ENCODE data around the gene SPACA9.

The SPACA9 gene

GRCh38 chr9:132837501-132838286 is 41.0 kb upstream of the SPACA9 start:
- H3K79me2 ChIP-seq (ENCODE audit: control insufficient read depth, insufficient read depth, low read length, poor library complexity) = no peaks in the 10 kb centered on the region

GRCh38 chr9:132838291-132838690 is 40.4 kb upstream of the SPACA9 start:
- Histone ChIP-seq H2BK120ac (ENCODE audit: insufficient read depth, low read length, poor library complexity) (no peak overlapping the region), H3K4me1 (ENCODE audit: control insufficient read depth in 1 of 2, insufficient read depth in 2 of 2, low read length in 2 of 2) (no peaks in the 10 kb centered on the region), H2AFZ (ENCODE audit: insufficient read depth, low read length, poor library complexity) (no peak overlapping the region), H3K27ac (ENCODE audit: low read depth, low read length) (no peak overlapping the region), H4K91ac (ENCODE audit: low read depth, low read length) (no peak overlapping the region), H3K4me3 (ENCODE audit: low read depth, low read length) (no peak overlapping the region), H2BK5ac (ENCODE audit: low read depth, low read length, poor library complexity) (no peak overlapping the region), H3K27me3 (ENCODE audit: insufficient read depth, low read length) (no peaks in the 10 kb centered on the region), H3K18ac (ENCODE audit: low read length) (no peak overlapping the region), H2AK5ac (ENCODE audit: low read length) (no peak overlapping the region), H3K36me3 (ENCODE audit: control insufficient read depth in 1 of 2, insufficient read depth in 2 of 2, low read length in 2 of 2) (no peaks in the 10 kb centered on the region), H3K9ac (ENCODE audit: low read length) (no peak overlapping the region), H4K12ac (ENCODE audit: low read depth, low read length) (no peak overlapping the region), H3K23ac (ENCODE audit: low read length) (no peak overlapping the region), H2BK12ac (ENCODE audit: low read length) (no peak overlapping the region), H3K4me2 (ENCODE audit: low read length) (no peak overlapping the region), H3K4ac (ENCODE audit: low read depth, low read length) (no peak overlapping the region), H3K14ac (ENCODE audit: low read length) (no peak overlapping the region), H3K79me2 (ENCODE audit: control insufficient read depth, insufficient read depth, low read length, poor library complexity) (no peaks in the 10 kb centered on the region), H3K9me3 (ENCODE audit: insufficient read depth, low read depth, low read length) (no peaks in the 10 kb centered on the region), H3K79me1 (ENCODE audit: low read length) (no peaks in the 10 kb centered on the region), H4K8ac (ENCODE audit: low read depth, low read length) (no peak overlapping the region)
- no CpG with 5 or more reads among the region's 4 CpGs for WGBS (ENCODE audit: extremely low coverage, insufficient coverage, insufficient read length)
- no peak for DNase-seq

More at GRCh38 chr9:132837501-132838286, 41.0 kb upstream of the SPACA9 start:
- DNase-seq = no peak
- no peak overlapping the region for H2AK5ac ChIP-seq (ENCODE audit: low read length)
- H3K4me3 ChIP-seq (ENCODE audit: low read depth, low read length) = no peak overlapping the region
- no peaks in the 10 kb centered on the region for H3K9me3 ChIP-seq (ENCODE audit: insufficient read depth, low read depth, low read length)
- WGBS (ENCODE audit: extremely low coverage, insufficient coverage, insufficient read length) = no CpG with 5 or more reads among the region's 16 CpGs
- H3K36me3 ChIP-seq (ENCODE audit: control insufficient read depth in 1 of 2, insufficient read depth in 2 of 2, low read length in 2 of 2) = no peaks in the 10 kb centered on the region
- no peak overlapping the region for H2BK5ac ChIP-seq (ENCODE audit: low read depth, low read length, poor library complexity)
- H2BK120ac ChIP-seq (ENCODE audit: insufficient read depth, low read length, poor library complexity) = no peak overlapping the region
- H3K14ac ChIP-seq (ENCODE audit: low read length) = no peak overlapping the region
- H3K27me3 ChIP-seq (ENCODE audit: insufficient read depth, low read length) = no peaks in the 10 kb centered on the region
- no peak overlapping the region for H3K18ac ChIP-seq (ENCODE audit: low read length)
- no peak overlapping the region for H3K4me2 ChIP-seq (ENCODE audit: low read length)
- no peak overlapping the region for H3K4ac ChIP-seq (ENCODE audit: low read depth, low read length)
- no peak overlapping the region for H4K12ac ChIP-seq (ENCODE audit: low read depth, low read length)
- H3K27ac ChIP-seq (ENCODE audit: low read depth, low read length) = no peak overlapping the region
- no peak overlapping the region for H3K23ac ChIP-seq (ENCODE audit: low read length)
- H2BK12ac ChIP-seq (ENCODE audit: low read length) = no peak overlapping the region
- H3K9ac ChIP-seq (ENCODE audit: low read length) = no peak overlapping the region
- H3K79me1 ChIP-seq (ENCODE audit: low read length) = no peaks in the 10 kb centered on the region
- H2AFZ ChIP-seq (ENCODE audit: insufficient read depth, low read length, poor library complexity) = no peak overlapping the region
- no peak overlapping the region for H4K8ac ChIP-seq (ENCODE audit: low read depth, low read length)
- H4K91ac ChIP-seq (ENCODE audit: low read depth, low read length) = no peak overlapping the region
- no peaks in the 10 kb centered on the region for H3K4me1 ChIP-seq (ENCODE audit: control insufficient read depth in 1 of 2, insufficient read depth in 2 of 2, low read length in 2 of 2)

GRCh38 chr9:132840980-132841379 is 37.7 kb upstream of the SPACA9 start:
- H3K79me2 ChIP-seq (ENCODE audit: control insufficient read depth, insufficient read depth, low read length, poor library complexity) = no peaks in the 10 kb centered on the region

GRCh38 chr9:132842124-132843044 is 36.3 kb upstream of the SPACA9 start:
- Histone ChIP-seq H2AFZ (ENCODE audit: insufficient read depth, low read length, poor library complexity) (no peak overlapping the region), H3K23ac (ENCODE audit: low read length) (no peak overlapping the region), H3K18ac (ENCODE audit: low read length) (no peak overlapping the region), H4K8ac (ENCODE audit: low read depth, low read length) (no peak overlapping the region), H2AK5ac (ENCODE audit: low read length) (no peak overlapping the region), H3K9me3 (ENCODE audit: insufficient read depth, low read depth, low read length) (no peaks in the 10 kb centered on the region), H3K4me3 (ENCODE audit: low read depth, low read length) (no peak overlapping the region), H3K27me3 (ENCODE audit: insufficient read depth, low read length) (no peaks in the 10 kb centered on the region), H3K79me1 (ENCODE audit: low read length) (no peaks in the 10 kb centered on the region), H3K4me1 (ENCODE audit: control insufficient read depth in 1 of 2, insufficient read depth in 2 of 2, low read length in 2 of 2) (no peaks in the 10 kb centered on the region), H4K12ac (ENCODE audit: low read depth, low read length) (no peak overlapping the region), H3K79me2 (ENCODE audit: control insufficient read depth, insufficient read depth, low read length, poor library complexity) (no peaks in the 10 kb centered on the region), H2BK5ac (ENCODE audit: low read depth, low read length, poor library complexity) (no peak overlapping the region), H3K14ac (ENCODE audit: low read length) (no peak overlapping the region), H4K91ac (ENCODE audit: low read depth, low read length) (no peak overlapping the region), H3K9ac (ENCODE audit: low read length) (no peak overlapping the region), H3K36me3 (ENCODE audit: control insufficient read depth in 1 of 2, insufficient read depth in 2 of 2, low read length in 2 of 2) (no peaks in the 10 kb centered on the region), H3K27ac (ENCODE audit: low read depth, low read length) (no peak overlapping the region), H2BK120ac (ENCODE audit: insufficient read depth, low read length, poor library complexity) (no peak overlapping the region), H3K4ac (ENCODE audit: low read depth, low read length) (no peak overlapping the region), H2BK12ac (ENCODE audit: low read length) (no peak overlapping the region), H3K4me2 (ENCODE audit: low read length) (no peak overlapping the region)
- peak in 1 of 2 donors; percentile 18 for DNase-seq
- no CpG with 5 or more reads among the region's 5 CpGs for WGBS (ENCODE audit: extremely low coverage, insufficient coverage, insufficient read length)

More at GRCh38 chr9:132840980-132841379, 37.7 kb upstream of the SPACA9 start:
- H3K4ac ChIP-seq (ENCODE audit: low read depth, low read length) = no peak overlapping the region
- H3K36me3 ChIP-seq (ENCODE audit: control insufficient read depth in 1 of 2, insufficient read depth in 2 of 2, low read length in 2 of 2) = no peaks in the 10 kb centered on the region
- no peak overlapping the region for H3K14ac ChIP-seq (ENCODE audit: low read length)
- no peak overlapping the region for H2BK120ac ChIP-seq (ENCODE audit: insufficient read depth, low read length, poor library complexity)
- no peak overlapping the region for H2BK12ac ChIP-seq (ENCODE audit: low read length)
- no CpG with 5 or more reads among the region's 13 CpGs for WGBS (ENCODE audit: extremely low coverage, insufficient coverage, insufficient read length)
- no peak for DNase-seq
- no peak overlapping the region for H2AK5ac ChIP-seq (ENCODE audit: low read length)
- H3K4me1 ChIP-seq (ENCODE audit: control insufficient read depth in 1 of 2, insufficient read depth in 2 of 2, low read length in 2 of 2) = no peaks in the 10 kb centered on the region
- no peak overlapping the region for H2BK5ac ChIP-seq (ENCODE audit: low read depth, low read length, poor library complexity)
- H2AFZ ChIP-seq (ENCODE audit: insufficient read depth, low read length, poor library complexity) = no peak overlapping the region
- H4K91ac ChIP-seq (ENCODE audit: low read depth, low read length) = no peak overlapping the region
- no peak overlapping the region for H3K18ac ChIP-seq (ENCODE audit: low read length)
- H3K9me3 ChIP-seq (ENCODE audit: insufficient read depth, low read depth, low read length) = no peaks in the 10 kb centered on the region
- no peak overlapping the region for H3K23ac ChIP-seq (ENCODE audit: low read length)
- no peak overlapping the region for H4K12ac ChIP-seq (ENCODE audit: low read depth, low read length)
- H4K8ac ChIP-seq (ENCODE audit: low read depth, low read length) = no peak overlapping the region
- H3K79me1 ChIP-seq (ENCODE audit: low read length) = no peaks in the 10 kb centered on the region
- H3K9ac ChIP-seq (ENCODE audit: low read length) = no peak overlapping the region
- no peak overlapping the region for H3K27ac ChIP-seq (ENCODE audit: low read depth, low read length)
- no peaks in the 10 kb centered on the region for H3K27me3 ChIP-seq (ENCODE audit: insufficient read depth, low read length)
- H3K4me3 ChIP-seq (ENCODE audit: low read depth, low read length) = no peak overlapping the region
- H3K4me2 ChIP-seq (ENCODE audit: low read length) = no peak overlapping the region
